GM10266 (cell line): Measurements from ENCODE around the gene PDE3A.
"Not testable (repeated sequence)": the region's sequence is repeated elsewhere in the genome, so short reads cannot be mapped to it uniquely, and the experiment has no call there.

Experiments used
- DNase-seq: peaks from one replicate; pipeline ENCODE4 v3.0.0; 2012; ENCODE audit errors: extremely low spot score
- TF ChIP-seq, protein P1 (sequence below): IDR thresholded peaks from 2 replicates; pipeline ENCODE4 v1.5.1; 2012; ENCODE audit warnings: mild to moderate bottlenecking, low read depth; ENCODE audit not compliant: control insufficient read depth, insufficient read depth; ENCODE audit errors: missing control alignments

The PDE3A gene

DNA sequence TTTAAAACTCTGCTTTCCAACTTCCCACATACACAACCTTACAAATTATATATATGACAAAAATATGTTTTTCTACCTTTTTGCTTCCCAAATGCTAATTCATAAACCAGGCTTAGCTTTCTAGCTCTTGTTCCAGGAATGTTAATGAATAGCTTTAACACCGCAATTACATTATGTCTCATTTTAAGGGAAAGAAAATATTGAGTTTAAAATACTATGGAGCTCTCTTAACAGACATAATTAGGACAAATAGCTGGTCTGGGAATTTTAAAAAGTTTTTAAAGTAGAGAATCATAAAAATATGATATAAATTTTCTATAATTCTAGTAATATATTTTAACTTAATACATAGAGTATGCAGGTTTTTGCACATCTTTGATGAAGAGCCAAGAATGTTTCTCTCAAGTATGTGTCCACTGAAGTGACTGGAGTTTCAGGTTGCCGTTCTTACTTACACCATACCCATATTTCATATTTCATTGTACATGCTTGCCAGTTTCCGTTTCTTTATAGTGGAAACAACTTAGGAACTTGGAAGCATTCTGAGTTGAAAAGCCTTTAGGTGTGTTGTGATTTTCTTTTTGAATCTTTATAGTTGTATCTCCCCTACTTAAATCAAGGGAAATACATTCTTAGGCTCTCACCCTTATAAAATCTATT, 236.2 kb downstream of the PDE3A start:
- TF ChIP-seq, protein P1, sequence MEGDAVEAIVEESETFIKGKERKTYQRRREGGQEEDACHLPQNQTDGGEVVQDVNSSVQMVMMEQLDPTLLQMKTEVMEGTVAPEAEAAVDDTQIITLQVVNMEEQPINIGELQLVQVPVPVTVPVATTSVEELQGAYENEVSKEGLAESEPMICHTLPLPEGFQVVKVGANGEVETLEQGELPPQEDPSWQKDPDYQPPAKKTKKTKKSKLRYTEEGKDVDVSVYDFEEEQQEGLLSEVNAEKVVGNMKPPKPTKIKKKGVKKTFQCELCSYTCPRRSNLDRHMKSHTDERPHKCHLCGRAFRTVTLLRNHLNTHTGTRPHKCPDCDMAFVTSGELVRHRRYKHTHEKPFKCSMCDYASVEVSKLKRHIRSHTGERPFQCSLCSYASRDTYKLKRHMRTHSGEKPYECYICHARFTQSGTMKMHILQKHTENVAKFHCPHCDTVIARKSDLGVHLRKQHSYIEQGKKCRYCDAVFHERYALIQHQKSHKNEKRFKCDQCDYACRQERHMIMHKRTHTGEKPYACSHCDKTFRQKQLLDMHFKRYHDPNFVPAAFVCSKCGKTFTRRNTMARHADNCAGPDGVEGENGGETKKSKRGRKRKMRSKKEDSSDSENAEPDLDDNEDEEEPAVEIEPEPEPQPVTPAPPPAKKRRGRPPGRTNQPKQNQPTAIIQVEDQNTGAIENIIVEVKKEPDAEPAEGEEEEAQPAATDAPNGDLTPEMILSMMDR, result no peak
- no peak for DNase-seq

DNA sequence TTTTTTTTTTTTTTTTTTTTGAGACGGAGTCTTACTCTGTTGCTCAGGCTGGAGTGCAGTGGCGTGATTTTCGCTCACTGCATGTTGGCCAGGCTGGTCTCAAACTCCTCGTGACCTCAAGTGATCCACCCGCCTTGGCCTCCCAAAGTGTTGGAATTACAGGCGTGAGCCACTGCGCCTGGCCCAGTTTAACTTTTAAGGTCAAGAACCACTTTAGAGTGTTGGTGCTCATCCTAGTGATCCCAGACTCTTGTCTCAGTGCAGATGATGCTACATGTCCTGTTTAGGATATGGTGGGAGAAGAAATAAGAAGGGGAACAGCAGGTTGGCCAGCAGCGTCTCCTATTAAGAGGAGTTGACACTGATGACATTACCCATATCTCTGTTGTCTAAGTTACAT, 246.7 kb downstream of the PDE3A start:
- DNase-seq, result not testable (repeated sequence)

DNA sequence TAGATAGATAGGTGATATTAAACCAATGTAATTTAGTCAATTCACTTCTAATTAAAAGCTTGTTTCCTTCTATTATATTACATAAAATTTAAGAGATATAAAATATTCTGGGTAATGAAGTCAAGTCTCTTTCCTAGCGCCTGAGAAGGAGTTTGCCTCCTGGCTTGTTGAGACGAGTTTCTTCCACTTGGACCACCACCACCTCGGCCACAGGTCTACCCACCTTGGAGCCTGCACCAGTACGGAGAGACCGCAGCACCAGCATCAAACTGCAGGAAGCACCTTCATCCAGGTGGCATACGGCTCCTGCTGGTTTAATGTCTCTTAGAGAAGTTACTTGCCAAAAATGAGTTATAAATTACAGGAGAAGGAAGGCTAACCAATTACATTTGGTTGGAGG, 247.8 kb downstream of the PDE3A start:
- no peak for DNase-seq
- TF ChIP-seq, protein P1, result no peak

DNA sequence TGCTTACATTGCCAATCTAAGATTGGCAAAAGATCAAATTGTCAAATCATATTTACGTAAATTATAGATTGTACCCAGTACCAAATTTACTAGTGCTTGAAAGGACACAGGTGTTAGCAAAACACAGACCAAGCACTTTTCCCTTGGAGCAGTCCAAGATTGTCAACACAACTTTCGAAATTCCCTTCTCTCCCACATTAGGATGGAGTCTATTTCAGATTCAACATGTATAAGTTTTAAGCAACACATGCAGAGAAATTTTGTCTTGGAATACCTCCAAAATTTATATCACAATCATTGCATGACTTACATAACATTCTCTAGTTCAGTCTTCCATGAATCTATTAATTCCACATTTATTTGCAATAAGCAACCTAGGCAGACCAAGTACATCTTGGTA, 251.9 kb downstream of the PDE3A start:
- TF ChIP-seq, protein P1, result no peak
- DNase-seq, result no peak

DNA sequence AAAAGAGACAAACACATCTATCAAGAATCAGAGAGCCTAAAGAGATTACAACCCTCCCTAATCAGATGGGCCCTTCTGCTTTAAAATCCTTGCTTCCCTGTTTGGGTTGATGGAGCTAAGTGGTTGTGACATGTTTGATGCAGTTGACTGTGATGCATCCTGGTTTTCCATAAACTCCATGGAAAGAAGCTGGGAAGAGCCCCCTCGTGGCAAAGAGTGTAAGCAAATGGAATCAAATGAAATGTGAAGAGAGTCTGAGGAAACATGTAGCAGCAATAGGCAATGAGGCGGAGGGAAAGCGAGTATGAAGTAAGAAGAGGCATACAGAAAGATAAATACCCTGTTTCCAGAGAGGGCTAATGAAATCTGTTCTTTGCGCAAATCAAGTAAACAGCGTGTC, 256.4 kb downstream of the PDE3A start:
- TF ChIP-seq, protein P1, result no peak
- DNase-seq, result no peak

DNA sequence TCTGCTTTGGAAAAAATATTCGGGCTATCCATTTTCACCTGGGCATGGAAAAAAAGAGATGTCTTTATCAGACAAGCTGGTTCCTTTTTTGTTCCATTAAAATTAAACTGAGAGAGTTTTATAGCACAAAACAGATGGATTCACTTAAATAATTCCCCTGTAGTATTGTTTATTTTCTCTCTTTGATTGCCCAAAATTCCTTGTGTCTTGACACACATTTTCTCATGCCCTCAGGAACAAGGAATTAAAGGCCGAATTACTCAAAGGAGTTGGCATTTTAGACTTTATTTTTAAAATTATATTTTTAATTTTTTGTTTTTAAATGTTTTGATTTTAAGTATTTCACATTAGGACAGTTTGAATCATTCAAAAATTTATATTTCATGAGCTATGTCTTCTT, 257.2 kb downstream of the PDE3A start:
- TF ChIP-seq, protein P1, result no peak

DNA sequence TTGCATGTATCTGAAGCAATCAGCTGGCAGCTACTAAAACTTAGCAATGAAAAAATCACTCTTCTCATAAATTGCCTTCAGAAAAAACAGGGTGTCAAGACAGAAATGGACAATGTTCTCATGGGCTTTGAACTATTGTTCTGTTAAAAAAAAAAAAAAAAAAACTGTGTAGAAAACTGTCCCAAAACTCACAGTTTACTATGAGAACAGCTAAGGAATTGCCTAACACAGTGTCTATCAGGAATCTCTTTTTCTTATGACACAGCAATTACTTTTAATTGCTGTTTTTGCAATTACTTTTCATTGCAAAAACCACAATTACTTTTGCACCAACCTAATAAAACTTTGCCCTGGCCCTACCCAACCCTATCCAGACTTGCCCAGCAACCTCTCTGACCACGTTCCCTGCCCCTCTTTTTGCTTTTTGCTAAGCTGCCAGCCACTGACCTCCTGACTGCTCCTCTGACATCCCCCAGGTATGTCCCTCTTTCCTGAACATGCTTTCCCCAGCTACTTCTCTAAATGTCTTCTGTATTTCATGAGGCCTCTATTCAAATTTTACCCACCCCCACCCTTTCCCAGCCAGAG, 258.8 kb downstream of the PDE3A start:
- TF ChIP-seq, protein P1, result no peak
- DNase-seq, result no peak

More for the DNA sequence above, 257.2 kb downstream of the PDE3A start:
- no peak for DNase-seq

DNA sequence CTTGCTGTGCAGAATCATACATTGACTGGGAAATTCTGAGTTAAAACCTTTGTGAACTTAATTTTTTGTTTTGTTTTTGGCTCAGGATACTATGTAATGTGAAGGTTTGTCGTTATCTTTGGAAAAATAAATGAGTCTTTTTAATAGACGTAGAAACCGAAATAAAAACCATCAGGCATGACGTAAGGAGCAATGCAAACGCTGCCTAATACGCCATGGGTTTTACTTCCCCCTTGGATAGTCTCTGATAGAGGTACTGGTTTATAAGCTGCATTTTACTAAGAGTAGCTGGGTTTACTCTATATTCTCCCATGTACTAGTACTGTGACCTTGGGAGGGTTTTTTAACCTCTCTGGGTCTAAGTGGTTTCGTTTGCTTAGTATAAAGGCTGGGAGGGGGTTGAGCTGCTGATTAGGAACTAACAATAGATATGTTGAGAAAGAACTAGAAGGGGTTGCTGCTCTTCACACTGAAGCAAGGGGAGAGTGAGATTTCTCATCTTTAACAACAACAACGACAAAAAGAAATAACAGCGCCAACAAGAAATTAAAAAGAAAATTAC, 260.0 kb downstream of the PDE3A start:
- DNase-seq, result no peak
- TF ChIP-seq, protein P1, result no peak
